Measurements from ENCODE around the gene MBNL3.
"Not testable (repeated sequence)": the region's sequence is repeated elsewhere in the genome, so short reads cannot be mapped to it uniquely, and the experiment has no call there.

The MBNL3 gene

DNA sequence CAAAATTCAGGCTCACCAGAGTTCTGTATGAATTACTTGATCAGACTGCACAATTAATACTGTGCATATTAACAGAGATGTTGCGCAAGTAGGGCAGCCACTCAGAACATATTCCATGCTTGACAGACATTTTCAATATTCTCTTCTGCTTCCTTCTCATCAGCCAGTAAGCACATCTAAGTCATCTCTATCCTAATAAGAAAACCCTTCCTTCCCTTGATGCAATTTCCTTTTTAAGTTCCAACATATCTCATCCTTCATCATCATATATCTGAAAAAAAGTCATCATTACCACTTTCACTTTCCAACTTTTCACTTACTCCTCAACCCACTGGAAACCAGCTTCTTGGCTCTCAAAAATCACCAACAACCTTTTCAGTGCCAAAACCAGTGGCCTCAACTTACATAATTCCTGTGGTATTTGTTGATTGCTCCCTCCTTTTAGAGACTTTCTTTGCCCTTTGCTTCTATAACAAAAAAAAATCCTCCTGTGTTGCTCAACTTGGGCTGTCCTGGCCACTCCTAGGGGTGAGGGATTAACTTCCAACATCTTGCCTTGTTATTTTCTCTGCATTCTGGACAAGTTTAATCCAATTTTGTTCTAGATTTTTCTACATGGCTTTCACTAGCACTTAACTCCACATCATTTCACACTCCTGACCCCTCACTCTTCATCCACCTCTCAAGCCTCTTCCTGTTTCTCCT lies 14.1 kb downstream of the MBNL3 start:
- DNase-seq (ENCODE audit: low spot score): no peak

DNA sequence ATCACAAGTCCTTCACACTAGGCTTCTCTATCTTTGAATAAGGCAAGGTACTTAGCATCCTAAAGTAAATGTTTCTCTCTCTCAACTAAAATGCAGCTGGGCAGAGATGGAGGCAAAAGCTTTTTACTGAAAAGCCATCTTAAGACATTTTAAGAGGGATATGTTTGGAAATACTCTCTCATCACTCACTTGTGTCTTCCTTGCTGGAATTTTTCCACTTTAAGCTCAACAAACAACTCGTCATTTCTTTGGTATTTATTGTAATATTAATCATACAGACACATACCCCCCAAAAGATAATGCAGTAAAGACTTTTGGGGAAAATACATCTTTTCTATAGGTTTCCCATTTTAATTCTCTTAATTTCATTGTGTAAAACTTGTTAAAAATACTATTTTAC lies 16.4 kb downstream of the MBNL3 start:
- no peak for DNase-seq (ENCODE audit: low spot score)

DNA sequence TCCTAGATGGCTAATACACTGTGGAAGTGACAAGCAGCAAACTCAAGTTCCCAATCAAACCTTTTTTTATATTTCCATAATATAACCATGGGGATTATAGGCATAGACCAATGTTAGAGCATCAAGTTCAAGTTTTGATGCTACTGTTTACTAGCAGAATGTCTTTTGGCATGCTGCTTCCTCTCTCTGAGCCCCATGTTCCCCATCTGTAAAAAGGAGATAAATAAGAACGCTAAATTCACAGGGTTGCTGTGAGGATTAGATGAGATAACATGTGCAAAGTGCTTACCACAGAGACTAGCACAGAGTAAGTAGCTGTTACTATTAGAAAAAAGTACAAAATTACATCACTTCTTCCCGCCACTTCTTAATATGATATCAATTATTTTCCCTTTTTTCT lies 18.0 kb downstream of the MBNL3 start:
- DNase-seq (ENCODE audit: low spot score): no peak

DNA sequence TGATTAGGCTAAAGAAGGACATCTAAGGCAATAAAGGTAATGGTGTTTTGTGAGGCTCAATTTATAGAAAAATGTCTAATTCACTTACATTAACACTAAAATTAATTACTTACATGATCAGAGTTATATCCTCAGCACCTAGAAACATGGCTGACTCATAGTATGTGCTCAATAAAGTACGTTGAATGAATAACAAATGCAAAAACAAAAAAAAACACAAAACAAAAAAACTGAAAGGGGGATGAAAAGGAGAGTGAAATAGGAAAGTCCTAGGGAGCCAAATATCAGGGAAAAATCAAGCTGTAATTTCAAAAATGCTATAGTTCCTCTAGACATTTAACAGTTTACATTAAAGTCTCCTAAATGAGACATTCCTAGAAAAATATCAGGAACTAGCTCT lies 18.7 kb downstream of the MBNL3 start:
- DNase-seq (ENCODE audit: low spot score): no peak

DNA sequence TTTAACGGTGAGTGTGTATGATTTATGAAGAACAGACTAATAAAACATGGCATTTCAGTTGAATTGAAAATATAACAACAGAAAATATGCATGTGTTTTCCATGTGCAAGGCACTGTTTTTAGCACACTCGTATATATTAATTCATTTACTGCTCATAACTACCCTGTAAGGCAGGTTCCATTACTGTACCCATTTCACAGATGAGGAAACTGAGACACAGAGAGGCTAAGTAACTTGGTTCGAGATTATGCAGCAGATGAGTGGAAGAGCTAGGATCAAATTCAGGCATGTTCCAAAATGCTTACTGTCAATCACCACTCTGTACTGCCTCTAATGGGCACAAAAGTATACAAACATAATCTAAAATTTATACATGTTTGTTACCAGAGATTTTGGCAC lies 20.4 kb downstream of the MBNL3 start:
- no peak for DNase-seq (ENCODE audit: low spot score)

DNA sequence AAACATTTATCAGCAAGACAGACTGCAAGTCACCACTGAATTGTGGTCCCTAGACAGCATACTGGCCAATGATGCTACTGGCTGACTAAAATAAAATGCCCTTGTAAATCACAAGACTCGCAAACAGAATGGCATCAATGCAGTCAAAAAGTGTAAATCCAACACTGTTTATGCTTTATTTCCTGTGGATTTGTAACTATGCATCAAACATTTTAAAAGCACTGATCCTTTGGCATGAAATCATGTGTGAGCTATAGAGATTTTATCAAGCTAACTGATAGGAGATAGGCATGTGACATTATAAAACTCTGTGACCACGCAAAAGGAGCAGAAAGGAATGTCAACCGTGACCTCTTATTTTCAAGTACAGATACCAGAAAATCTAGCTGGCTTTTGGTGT lies 20.8 kb downstream of the MBNL3 start:
- no peak for DNase-seq (ENCODE audit: low spot score)

DNA sequence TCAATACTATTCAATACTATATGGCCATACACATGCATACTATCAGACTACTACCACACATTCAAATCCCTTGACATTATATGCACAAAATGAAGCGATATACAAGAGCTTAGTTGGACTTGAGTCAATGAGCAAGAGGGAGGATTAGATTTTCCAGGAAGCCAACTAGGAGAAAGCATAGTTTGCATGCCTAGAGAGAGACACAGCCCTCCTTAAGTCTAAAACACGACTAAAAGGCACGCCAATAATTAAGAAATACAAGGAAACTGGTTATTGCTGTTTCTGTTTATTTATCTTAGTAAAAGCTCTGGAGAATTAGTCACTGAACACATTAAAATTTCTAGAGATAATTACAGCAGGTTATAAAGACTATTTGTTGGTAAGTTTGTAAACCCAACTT lies 21.8 kb downstream of the MBNL3 start:
- DNase-seq (ENCODE audit: low spot score): no peak

DNA sequence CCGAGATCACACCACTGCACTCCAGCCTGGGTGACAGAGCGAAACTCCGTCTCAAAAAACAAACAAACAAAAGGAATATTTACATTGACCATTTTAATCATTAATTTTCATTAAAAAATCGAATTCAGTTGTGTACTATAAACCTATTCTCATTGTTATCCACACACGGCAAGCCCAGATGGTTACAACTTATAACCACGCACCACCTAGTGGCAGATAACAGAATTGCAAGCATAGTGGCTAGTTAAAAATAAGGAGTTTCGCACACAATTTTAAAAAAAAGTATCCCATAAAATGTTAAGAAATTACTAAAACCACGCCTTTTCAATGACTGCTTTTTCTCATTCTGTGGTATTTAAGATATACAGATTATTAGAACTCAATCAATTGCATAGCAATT lies 25.4 kb downstream of the MBNL3 start:
- DNase-seq (ENCODE audit: low spot score): no peak

DNA sequence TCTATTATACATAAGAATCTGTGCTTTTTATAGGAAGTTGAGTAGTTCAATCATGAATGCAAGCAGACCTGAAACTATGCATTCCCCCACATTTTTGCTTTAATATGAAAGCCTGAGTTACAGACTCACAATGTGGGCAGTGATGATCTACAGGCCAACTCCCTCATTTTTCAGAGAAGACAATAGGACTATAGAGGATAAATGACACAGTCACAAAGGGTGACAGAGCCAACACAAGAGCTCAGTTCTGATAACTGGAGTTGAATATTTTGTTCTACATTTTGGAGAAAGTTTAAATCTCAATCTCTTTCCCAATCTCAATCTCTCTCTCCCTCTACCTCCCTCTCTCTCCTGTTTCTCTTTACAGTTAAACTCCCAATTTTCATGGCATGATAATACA lies 27.0 kb downstream of the MBNL3 start:
- peak; percentile 29 for DNase-seq (ENCODE audit: low spot score)

DNA sequence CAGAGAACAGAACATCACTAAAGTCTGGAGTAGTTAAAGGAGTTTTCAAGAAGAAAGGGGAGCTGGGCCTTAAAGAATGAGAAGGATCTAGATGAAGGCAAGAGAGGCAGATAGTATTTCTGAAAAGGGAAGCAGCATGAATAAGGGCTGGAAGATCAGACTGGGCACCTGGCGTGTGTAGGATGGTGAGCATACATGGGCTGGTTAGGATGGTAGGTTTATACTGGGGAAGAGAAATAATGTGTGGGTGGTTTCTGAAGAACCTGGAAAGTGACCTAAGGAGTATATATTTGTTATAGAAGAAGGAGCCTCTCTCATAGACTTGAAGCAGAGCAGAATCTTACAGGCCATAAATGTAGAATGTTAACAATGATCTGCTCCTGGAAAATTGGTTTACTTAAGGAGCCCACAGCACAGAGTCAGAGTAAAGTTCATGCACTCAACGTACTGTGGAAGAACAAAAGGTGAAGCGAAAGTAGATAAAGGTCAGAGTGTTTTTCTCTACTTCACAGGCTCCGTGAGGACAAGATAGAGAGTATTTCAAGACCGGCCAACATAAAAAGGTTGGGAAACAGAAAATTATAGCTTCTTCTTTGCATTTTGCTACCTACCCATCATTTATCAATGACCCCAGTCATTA lies 35.8 kb downstream of the MBNL3 start:
- no peak for DNase-seq (ENCODE audit: low spot score)

DNA sequence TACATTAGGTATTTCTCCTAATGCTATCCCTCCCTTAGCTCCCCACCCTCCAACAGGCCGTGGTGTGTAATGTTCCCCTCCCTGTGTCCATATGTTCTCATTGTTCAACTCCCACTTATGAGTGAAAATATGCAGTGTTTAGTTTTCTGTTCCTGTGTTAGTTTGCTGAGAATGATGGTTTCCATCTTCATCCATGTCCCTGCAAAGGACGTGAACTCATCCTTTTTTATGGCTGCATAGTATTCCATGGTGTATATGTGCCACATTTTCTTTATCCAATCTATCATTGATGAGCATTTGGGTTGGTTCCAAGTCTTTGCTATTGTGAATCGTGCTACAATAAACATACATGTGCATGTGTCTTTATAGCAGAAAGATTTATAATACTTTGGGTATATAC lies 42.9 kb downstream of the MBNL3 start:
- DNase-seq (ENCODE audit: low spot score): not testable (repeated sequence)

DNA sequence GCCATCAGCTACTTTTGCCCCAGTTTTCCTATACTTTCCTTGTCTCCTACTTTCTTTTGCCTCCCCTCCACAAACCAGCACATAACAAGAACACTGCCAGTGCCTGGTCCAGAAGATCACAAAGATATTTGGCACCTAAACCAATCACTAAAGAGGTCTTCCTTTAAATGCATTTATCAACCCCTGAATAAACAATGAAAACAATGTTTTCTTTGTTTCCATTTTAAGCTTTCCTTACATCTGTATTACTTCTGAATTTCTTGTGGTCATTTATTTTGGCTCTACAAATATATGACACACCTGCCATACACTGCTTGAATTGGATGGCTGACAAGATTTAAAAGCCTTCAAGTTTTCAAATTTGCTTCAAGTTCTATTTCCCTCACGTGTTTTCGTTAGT lies 43.9 kb downstream of the MBNL3 start:
- no peak for DNase-seq (ENCODE audit: low spot score)

DNA sequence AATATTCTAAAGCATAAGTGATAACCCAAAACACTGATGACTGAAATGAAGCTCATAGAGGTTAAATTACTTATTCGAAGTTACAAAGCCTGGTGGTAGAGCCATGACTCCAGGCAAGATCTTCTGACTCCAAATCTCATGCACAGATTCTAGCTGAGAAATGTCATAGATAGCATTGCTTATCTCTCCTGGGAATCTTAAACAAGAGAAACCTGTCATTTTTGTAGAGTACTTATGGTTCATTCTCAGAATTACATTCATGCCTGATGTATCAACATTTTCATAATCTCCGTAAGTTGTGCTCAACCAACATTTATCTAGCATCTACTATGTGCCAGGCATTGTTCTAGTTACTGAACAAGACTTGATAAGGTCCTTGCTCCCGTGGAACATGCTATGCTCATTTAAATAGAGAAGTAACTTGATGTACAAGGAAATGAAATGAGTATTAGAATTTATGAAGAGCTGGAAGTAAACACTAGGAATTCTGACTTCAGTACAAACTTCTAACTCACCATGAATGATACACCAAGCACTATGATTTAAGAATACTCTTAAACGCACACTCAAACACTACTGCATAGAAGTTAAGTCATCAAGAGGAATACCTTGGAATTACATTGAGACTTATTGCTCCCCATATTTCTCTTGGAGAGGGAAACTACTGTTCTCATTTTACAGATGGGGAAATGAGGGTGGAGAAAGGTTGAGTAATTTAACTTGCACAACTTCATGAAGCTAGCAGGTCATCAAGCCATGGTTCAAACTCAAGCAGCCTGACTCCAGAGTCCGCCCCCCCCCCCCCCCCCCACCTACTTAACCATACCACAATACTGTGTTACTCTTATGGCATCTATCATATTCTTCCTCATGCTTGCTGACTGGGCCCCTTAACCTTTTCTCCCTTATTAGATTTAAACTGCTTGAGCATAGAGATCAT lies 45.4 kb downstream of the MBNL3 start:
- no peak for DNase-seq (ENCODE audit: low spot score)

DNA sequence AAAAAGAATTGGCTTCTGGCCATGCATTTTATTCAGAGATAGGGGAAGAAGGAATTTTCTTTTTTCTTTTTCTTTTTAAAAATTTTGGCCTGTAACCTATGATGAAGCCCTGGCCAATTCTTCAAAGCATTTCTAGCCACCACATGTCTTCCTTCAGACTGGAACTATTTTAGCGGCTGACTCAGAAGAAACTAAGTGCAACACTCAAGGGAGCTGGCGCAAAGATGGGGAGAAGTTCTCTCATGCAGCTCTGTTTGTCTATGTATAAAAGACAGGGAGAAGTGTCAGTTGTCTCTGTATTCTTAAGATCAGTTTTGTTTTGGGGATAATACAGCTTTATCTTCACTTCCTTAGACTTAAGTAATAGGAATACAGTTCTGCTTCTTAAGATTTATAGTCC lies 46.1 kb downstream of the MBNL3 start:
- DNase-seq (ENCODE audit: low spot score): no peak

DNA sequence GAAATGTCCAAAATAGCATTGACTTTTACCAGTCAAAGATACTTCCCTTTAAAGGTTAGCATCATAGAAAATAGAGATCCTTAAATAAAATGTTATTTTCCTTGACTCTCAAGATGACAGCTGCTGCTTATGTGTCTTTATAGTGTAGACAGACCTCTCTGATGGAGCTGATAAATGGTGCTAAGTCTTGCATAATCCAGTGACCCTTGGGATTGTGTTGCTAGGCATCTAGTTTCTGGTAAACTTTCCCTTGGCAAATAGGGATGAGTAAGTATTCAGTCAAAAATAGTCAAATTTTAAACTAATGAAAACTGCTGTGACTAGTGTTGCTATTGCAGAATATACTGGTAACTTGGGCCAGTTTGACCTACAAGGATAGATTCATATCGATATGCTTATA lies 53.6 kb downstream of the MBNL3 start:
- no peak for DNase-seq (ENCODE audit: low spot score)

DNA sequence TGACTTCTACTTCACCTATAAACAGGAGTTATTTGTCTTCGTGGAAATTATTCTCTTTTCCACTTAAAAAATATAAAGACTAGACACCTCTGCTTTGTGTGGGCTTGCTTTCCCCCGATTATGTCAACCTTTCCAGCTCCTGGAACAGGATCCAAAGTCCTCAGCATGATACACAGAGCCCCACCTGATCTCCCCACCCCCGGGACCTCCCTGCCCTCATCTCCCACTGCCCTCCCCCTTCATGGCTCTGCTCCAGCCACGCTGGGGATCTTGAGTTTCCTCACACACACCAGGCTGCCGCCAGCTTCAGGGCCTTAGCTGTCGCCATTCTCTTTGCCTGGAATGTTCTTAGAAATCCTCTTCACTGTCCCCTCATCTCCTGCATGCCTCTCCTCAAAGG lies 55.3 kb downstream of the MBNL3 start:
- no peak for DNase-seq (ENCODE audit: low spot score)

DNA sequence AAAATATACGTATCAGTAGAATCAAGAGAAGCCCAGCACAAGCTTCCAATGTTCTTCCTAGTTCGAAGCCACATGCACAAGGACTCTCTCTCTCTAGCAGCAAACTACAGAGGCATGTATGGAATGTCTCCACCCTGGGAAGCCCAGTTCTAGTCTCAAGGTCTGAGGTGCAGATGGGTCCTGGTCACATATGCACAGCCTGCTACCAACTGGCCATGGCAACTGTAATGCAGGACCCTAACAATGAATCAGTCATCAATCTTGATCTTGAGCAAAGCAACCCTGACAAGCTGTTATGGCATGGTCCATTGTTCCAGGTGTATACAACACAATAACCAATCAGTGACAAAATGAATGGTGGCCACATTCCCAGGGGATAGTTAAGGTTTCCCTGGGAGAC lies 55.8 kb downstream of the MBNL3 start:
- DNase-seq (ENCODE audit: low spot score): no peak

DNA sequence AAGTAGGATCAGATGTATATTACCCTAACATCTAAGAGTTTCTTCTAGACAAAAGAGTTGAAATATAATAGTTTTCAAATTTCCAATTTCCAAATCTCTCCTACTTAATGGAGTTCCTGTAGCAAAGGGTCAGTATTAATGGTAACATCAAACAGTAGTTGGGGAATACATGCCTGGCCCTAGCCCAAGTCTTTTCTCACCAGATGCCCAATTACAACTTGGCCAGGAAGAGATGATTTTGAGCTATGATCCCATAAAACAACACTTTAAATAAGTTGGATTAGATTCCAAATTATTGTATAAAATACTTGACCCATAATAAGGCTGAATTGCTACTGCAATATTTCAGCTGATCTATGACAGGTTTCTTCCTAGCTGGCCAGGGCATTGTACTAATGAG lies 59.9 kb downstream of the MBNL3 start:
- no peak for DNase-seq (ENCODE audit: low spot score)

DNA sequence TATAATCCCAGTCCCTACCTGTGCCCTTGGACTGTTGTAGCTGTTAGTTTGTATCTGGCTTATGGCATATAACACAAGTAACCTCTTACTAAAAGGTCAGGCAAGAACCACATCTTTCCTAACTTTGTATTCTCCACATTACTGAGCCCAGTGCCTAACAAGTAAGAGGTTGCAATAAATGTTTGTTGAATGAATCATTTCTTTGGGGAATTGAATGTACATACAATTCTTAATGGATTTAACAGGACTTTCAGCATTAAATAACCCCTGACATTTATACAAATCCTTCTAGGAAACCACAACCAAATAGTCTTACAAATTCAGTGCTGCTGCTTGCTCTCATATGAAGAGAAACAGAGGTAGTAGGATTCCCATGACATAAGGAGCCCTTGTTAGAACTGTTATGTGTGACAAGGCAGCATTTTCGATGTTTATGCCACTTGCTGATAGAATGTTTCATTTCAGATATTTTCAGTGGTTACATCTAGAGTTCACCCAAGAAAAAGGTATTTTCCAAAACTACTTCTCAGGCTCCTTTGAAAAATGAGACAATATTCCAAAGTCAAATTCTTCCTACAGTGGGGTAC lies 62.0 kb downstream of the MBNL3 start:
- no peak for DNase-seq (ENCODE audit: low spot score)

DNA sequence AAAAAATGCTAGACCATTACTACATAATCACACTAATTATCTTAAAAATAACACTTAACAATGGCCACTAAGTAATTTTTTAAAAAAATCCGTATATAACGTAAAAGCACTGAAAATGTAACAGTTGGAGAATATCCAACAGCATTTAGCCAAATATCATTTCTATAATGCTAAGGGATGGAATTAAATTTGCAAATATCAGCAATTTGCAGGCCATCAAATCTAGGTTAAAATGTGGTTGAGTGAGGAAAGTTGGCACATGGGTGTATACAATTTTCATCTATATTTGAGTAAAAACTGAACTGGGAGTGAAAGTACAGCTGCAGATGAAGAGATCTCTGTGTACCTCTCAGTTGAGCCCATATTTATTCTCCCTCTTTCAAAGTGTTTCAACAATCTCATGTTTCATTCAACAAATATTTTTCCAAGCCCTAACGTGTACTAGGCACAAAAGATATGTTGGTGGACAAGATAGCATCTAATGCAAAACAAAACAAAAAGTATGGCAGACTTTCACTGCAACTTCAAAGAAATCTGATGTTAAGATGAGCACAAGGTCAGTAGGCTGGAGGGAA lies 63.0 kb downstream of the MBNL3 start:
- no peak for DNase-seq (ENCODE audit: low spot score)

DNA sequence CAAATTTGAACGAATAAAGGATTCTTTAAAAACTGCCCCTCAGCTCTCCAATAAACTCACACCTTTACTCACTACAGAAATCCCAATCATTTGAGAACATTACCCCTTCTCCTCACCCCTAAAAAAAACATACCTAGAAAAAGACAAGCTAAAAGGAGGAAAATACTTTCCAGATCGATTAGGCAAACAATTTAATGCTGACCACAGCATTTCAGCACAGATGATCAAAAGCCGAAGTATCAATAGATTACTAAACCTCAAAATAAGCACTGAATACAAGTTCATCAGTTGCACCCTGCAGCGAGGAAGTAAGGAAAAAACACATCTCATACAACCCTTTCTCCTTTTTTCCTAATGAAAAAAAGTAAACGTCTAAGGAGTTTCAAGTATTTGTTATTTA lies 65.5 kb downstream of the MBNL3 start:
- DNase-seq (ENCODE audit: low spot score): no peak

DNA sequence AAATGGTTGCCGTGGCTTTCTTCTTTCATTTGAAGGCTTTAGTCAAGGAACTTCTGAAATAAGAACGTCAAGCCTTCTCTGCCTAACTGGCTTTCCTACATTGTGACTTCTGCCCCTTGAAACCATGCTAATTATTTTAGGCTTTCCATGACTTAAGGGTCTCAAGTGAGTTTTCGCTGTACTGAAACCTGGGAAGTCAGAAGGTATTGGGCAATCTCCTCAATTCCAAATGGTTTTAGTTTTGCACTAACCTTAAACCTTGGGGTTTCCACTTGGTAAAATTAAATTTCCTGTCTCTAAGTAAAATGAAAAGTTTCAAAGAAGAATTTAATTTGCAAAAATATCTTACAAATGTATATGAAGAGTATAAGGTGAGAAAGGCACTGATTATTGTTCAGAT lies 73.8 kb downstream of the MBNL3 start:
- DNase-seq (ENCODE audit: low spot score): no peak

Data from Ammon's horn (tissue), 1 donor.